ENCODE data around the gene ANXA2.

DNA sequence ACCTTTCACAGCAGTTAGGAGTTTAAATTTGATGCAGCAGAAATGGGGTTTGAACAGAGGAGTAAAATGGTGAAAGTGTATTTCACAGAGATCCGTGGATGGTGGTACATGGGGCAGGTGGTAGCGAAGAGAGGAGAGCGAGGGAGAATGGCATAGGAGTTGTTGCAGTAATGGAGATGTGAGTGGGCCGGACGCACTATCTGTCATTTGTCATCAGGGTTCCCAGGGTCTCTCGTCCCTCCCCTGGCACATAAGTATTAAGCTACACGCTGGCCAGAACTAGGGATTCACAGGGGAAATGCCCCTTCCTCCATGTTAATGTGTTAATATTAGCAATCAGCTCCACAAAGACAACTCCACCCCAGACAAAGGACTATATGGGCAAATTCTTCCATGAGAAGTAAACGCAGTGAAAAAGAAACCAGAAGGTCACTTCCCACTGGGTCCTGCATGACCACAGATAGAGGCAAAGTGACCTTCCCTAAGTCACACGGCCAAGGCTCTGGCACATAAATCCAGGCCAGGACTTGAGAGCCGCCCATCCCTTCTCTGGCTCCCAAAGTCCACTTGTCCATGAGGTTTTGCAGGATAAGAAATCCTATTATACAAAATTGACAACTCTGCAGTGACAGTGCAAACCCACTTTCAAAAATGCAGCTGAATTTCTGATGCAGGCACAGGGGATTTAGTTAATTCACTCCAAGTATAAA lies 42.5 kb downstream of the ANXA2 start:
- TF ChIP-seq, protein P1, sequence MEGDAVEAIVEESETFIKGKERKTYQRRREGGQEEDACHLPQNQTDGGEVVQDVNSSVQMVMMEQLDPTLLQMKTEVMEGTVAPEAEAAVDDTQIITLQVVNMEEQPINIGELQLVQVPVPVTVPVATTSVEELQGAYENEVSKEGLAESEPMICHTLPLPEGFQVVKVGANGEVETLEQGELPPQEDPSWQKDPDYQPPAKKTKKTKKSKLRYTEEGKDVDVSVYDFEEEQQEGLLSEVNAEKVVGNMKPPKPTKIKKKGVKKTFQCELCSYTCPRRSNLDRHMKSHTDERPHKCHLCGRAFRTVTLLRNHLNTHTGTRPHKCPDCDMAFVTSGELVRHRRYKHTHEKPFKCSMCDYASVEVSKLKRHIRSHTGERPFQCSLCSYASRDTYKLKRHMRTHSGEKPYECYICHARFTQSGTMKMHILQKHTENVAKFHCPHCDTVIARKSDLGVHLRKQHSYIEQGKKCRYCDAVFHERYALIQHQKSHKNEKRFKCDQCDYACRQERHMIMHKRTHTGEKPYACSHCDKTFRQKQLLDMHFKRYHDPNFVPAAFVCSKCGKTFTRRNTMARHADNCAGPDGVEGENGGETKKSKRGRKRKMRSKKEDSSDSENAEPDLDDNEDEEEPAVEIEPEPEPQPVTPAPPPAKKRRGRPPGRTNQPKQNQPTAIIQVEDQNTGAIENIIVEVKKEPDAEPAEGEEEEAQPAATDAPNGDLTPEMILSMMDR (conservative IDR thresholded peaks at IDR 0.05; ENCODE audit: low read depth, low read length) = no peak
- TF ChIP-seq EZH2 (IDR thresholded peaks at IDR 0.05; ENCODE audit: borderline replicate concordance, low read depth, low read length, poor library complexity, severe bottlenecking) = no peak

Data from A673 (cell line).